ENCODE data around the gene ZNF22. TPM values are rescaled to one million over a fixed set of nuclear protein-coding genes. Genes with fewer than 3 reads are reported as not detected.

ZNF22 gene
- total RNA-seq, 1 experiment from 2014 or later = 14.6 TPM

DNA sequence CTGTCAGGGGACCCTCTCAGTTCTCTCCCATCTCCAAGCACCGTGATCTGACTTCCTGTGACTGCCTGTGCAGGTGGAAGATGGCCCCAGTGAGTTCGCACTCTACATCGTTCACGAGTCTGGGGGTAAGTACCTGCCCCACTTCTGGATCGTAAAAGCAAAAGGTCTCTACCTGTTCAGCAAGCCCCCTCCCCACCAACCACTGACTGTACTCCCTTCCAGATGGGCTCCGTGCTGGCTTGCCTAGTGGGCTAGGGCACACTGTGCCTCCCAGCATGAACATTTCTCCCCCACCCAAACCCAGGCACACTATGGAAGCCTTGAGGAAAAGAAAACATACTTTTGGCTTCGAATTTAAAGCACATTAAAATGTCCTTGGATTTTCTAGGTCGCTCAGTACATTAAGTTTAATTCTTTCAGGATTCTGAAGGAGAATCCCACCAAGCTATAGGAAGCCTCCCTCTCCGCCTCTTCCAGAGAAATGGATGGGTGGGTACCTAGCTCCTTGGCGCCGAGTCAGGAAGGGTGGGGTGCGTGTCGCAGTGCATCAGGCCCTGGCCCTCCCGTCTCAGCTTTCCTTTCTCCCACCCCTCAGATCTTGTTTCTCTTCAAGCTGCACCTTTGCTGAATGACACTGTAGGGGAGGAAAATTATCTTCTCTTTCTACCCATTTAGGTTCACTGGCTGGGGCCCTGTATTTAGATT lies 11.0 kb upstream of the ZNF22 start:
- 0 out of 2 replicates have a peak, but pooled peaks cover 5% of the 10 kb centered on the region for H3K4me1 ChIP-seq (ENCODE audit: control insufficient read depth, insufficient read depth, low read length)
- CTCF ChIA-PET = no interaction called here
- no peak for ATAC-seq

DNA sequence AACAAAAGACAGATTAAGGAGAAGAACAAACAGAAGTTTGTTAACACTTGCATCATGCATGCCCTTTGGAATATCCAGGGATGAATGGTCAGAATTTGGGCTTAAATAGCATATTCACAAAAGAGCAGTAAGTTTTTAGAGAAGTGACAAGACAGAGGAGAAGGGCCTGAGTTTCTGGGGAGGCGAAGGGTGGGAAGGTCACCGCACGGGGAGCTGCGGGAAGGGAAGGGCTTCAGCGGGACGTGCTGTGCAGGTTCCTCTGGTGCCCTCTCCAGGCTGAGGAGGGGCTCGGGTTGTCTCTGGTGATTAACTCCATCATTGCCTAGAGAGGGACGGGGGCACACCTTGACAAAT lies 10.4 kb upstream of the ZNF22 start:
- BruUV-seq (replicated peaks) = no TSS peak
- intact Hi-C loops (cut with micrococcal nuclease; ENCODE audit: unreplicated experiment) = no loop called here
- Histone ChIP-seq H3K4me3 (ENCODE audit: low read depth in 2 of 2, low read length in 2 of 2) (no peak overlapping the region), H3K4me1 (ENCODE audit: control insufficient read depth, insufficient read depth, low read length) (0 out of 2 replicates have a peak, but pooled peaks cover 5% of the 10 kb centered on the region), H3K36me3 (ENCODE audit: control insufficient read depth, insufficient read depth, low read length) (no peaks in the 10 kb centered on the region), H3K27me3 (ENCODE audit: control insufficient read depth, insufficient read depth, low read length) (no peaks in the 10 kb centered on the region), H3K9me3 (ENCODE audit: control insufficient read depth, insufficient read depth, low read depth, low read length) (no peaks in the 10 kb centered on the region), H3K27ac (ENCODE audit: low read length) (0 out of 2 replicates have a peak overlapping the region, but pooled peaks have one; percentile 1)
- TF ChIP-seq, protein P1, sequence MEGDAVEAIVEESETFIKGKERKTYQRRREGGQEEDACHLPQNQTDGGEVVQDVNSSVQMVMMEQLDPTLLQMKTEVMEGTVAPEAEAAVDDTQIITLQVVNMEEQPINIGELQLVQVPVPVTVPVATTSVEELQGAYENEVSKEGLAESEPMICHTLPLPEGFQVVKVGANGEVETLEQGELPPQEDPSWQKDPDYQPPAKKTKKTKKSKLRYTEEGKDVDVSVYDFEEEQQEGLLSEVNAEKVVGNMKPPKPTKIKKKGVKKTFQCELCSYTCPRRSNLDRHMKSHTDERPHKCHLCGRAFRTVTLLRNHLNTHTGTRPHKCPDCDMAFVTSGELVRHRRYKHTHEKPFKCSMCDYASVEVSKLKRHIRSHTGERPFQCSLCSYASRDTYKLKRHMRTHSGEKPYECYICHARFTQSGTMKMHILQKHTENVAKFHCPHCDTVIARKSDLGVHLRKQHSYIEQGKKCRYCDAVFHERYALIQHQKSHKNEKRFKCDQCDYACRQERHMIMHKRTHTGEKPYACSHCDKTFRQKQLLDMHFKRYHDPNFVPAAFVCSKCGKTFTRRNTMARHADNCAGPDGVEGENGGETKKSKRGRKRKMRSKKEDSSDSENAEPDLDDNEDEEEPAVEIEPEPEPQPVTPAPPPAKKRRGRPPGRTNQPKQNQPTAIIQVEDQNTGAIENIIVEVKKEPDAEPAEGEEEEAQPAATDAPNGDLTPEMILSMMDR (IDR thresholded peaks at IDR 0.05) = no peak; the same call in 1 of the 2 replicates
- TF ChIP-seq, protein P2, sequence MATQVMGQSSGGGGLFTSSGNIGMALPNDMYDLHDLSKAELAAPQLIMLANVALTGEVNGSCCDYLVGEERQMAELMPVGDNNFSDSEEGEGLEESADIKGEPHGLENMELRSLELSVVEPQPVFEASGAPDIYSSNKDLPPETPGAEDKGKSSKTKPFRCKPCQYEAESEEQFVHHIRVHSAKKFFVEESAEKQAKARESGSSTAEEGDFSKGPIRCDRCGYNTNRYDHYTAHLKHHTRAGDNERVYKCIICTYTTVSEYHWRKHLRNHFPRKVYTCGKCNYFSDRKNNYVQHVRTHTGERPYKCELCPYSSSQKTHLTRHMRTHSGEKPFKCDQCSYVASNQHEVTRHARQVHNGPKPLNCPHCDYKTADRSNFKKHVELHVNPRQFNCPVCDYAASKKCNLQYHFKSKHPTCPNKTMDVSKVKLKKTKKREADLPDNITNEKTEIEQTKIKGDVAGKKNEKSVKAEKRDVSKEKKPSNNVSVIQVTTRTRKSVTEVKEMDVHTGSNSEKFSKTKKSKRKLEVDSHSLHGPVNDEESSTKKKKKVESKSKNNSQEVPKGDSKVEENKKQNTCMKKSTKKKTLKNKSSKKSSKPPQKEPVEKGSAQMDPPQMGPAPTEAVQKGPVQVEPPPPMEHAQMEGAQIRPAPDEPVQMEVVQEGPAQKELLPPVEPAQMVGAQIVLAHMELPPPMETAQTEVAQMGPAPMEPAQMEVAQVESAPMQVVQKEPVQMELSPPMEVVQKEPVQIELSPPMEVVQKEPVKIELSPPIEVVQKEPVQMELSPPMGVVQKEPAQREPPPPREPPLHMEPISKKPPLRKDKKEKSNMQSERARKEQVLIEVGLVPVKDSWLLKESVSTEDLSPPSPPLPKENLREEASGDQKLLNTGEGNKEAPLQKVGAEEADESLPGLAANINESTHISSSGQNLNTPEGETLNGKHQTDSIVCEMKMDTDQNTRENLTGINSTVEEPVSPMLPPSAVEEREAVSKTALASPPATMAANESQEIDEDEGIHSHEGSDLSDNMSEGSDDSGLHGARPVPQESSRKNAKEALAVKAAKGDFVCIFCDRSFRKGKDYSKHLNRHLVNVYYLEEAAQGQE (IDR thresholded peaks at IDR 0.05; ENCODE audit: insufficient read depth in 1 of 2, low read depth in 2 of 2, low read length in 1 of 2) = no peak
- TF ChIP-seq SIN3A (IDR thresholded peaks at IDR 0.05; ENCODE audit: borderline replicate concordance, insufficient read depth, low read depth, low read length) (no peak), TCF7L2 (IDR thresholded peaks at IDR 0.05; ENCODE audit: low read depth, low read length) (no peak), POLR2AphosphoS5 (IDR thresholded peaks at IDR 0.05; ENCODE audit: low read depth, low read length) (no peak)
- no peak for DNase-seq (ENCODE audit: low read depth, low spot score)
- in situ Hi-C loops (cut with HindIII; ENCODE audit: low pct_unique_long_range_greater_than_20kb, low sequenced_read_pairs) = no loop called here
- peak; percentile 59; the same call in 1 of the 2 replicates for ATAC-seq
- ChIA-PET CTCF (no interaction called here), POLR2A (no interaction called here)

More for the DNA sequence above, 11.0 kb upstream of the ZNF22 start:
- Histone ChIP-seq H3K4me3 (ENCODE audit: low read depth in 2 of 2, low read length in 2 of 2) (no peak overlapping the region), H3K27ac (ENCODE audit: low read length) (0 out of 2 replicates have a peak overlapping the region, but pooled peaks have one; percentile 1), H3K27me3 (ENCODE audit: control insufficient read depth, insufficient read depth, low read length) (no peaks in the 10 kb centered on the region), H3K36me3 (ENCODE audit: control insufficient read depth, insufficient read depth, low read length) (no peaks in the 10 kb centered on the region), H3K9me3 (ENCODE audit: control insufficient read depth, insufficient read depth, low read depth, low read length) (no peaks in the 10 kb centered on the region)
- no peak for TF ChIP-seq SIN3A (IDR thresholded peaks at IDR 0.05; ENCODE audit: borderline replicate concordance, insufficient read depth, low read depth, low read length)
- TF ChIP-seq TCF7L2 (IDR thresholded peaks at IDR 0.05; ENCODE audit: low read depth, low read length) = no peak
- in situ Hi-C loops (cut with HindIII; ENCODE audit: low pct_unique_long_range_greater_than_20kb, low sequenced_read_pairs) (no loop called here), intact Hi-C loops (cut with micrococcal nuclease; ENCODE audit: unreplicated experiment) (no loop called here)
- DNase-seq (ENCODE audit: low read depth, low spot score) = no peak
- no TSS peak for BruUV-seq (replicated peaks)
- POLR2A ChIA-PET = no interaction called here

DNA sequence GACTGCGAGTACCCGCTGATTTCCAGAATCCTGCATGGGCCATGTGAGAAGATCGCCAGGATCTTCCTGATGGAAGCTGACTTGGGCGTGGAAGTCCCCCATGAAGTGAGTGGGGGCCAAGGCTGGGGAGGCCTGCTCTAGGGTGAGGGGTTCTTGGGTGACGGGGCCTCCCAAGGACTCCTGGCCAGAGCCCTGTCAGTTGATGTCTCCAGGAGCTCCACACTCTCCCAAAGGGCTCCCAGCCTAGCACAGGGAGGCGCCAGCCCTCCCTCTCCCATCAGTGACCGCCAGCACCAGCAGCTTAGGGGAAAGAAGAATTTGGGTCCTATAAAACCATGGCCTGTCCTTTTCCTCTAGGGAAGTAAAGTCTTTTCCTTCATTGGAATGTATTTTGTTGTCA lies 9.8 kb upstream of the ZNF22 start:
- ChIA-PET POLR2A (no interaction called here), CTCF (no interaction called here)
- no peak for ATAC-seq
- H3K4me1 ChIP-seq (ENCODE audit: control insufficient read depth, insufficient read depth, low read length) = 0 out of 2 replicates have a peak, but pooled peaks cover 7% of the 10 kb centered on the region
- DNase-seq (ENCODE audit: low read depth, low spot score) = no peak
- in situ Hi-C loops (cut with HindIII; ENCODE audit: low pct_unique_long_range_greater_than_20kb, low sequenced_read_pairs) = no loop called here
- no peak overlapping the region for H3K27ac ChIP-seq (ENCODE audit: low read length)
- TF ChIP-seq, protein P1 (IDR thresholded peaks at IDR 0.05) = no peak
- TF ChIP-seq TCF7L2 (IDR thresholded peaks at IDR 0.05; ENCODE audit: low read depth, low read length) = no peak
- no peak for TF ChIP-seq POLR2AphosphoS5 (IDR thresholded peaks at IDR 0.05; ENCODE audit: low read depth, low read length)
- TF ChIP-seq, protein P2 (IDR thresholded peaks at IDR 0.05; ENCODE audit: insufficient read depth in 1 of 2, low read depth in 2 of 2, low read length in 1 of 2) = no peak
- TF ChIP-seq SIN3A (IDR thresholded peaks at IDR 0.05; ENCODE audit: borderline replicate concordance, insufficient read depth, low read depth, low read length) = no peak
- H3K4me3 ChIP-seq (ENCODE audit: low read depth in 2 of 2, low read length in 2 of 2) = no peak overlapping the region
- no peaks in the 10 kb centered on the region for H3K27me3 ChIP-seq (ENCODE audit: control insufficient read depth, insufficient read depth, low read length)
- H3K36me3 ChIP-seq (ENCODE audit: control insufficient read depth, insufficient read depth, low read length) = no peaks in the 10 kb centered on the region
- no peaks in the 10 kb centered on the region for H3K9me3 ChIP-seq (ENCODE audit: control insufficient read depth, insufficient read depth, low read depth, low read length)
- intact Hi-C loops (cut with micrococcal nuclease; ENCODE audit: unreplicated experiment) = no loop called here
- no TSS peak for BruUV-seq (replicated peaks)
